Calu3 (cell line): ENCODE results near the gene ALMS1. TPM values are rescaled to one million over a fixed set of nuclear protein-coding genes. Genes with fewer than 3 reads are reported as not detected.

Experiments used
- BruUV-seq: library from RNA; stranded (reverse); fragments of 400-500 nt; replicated peaks from 2 replicates; lab custom pipeline; 2021; lab: Mats Ljungman, UMichigan
- CTCF ChIA-PET: fragments of 300-600 bp; sonication (Branson Sonifier 250); formaldehyde crosslinking; loops from one replicate; lab custom pipeline; 2022; ENCODE audit warnings: antibody characterized with exemption; lab: Charles Lee
- DNase-seq: peaks from one replicate; pipeline ENCODE4 v3.0.0; 2022
- H3K27ac Mint-ChIP-seq: one replicate; pipeline ENCODE4 v1.8.0; 2022; ENCODE audit warnings: mixed read lengths; ENCODE audit not compliant: unreplicated experiment
- H3K27me3 Mint-ChIP-seq: one replicate; pipeline ENCODE4 v1.8.0; 2022; ENCODE audit warnings: mixed read lengths; ENCODE audit not compliant: unreplicated experiment
- H3K36me3 Mint-ChIP-seq: one replicate; pipeline ENCODE4 v1.8.0; 2022; ENCODE audit warnings: mild to moderate bottlenecking, moderate library complexity, mixed read lengths; ENCODE audit not compliant: insufficient read depth, unreplicated experiment
- H3K4me1 Mint-ChIP-seq: one replicate; pipeline ENCODE4 v1.8.0; 2022; ENCODE audit warnings: mild to moderate bottlenecking, low read depth, mixed read lengths; ENCODE audit not compliant: unreplicated experiment
- H3K4me3 Mint-ChIP-seq: one replicate; pipeline ENCODE4 v1.8.0; 2022; ENCODE audit warnings: mild to moderate bottlenecking, low read depth, moderate library complexity, mixed read lengths; ENCODE audit not compliant: unreplicated experiment
- H3K9me3 Mint-ChIP-seq: one replicate; pipeline ENCODE4 v1.8.0; 2022; ENCODE audit warnings: low read depth, mixed read lengths; ENCODE audit not compliant: unreplicated experiment
- intact Hi-C: fragments of 100-400 bp; cut with micrococcal nuclease; formaldehyde crosslinking; loops from one replicate; pipeline ENCODE4 v1.10.0; 2022; ENCODE audit not compliant: unreplicated experiment
- total RNA-seq: library from RNA; stranded (reverse); gene quantifications from 2 replicates; pipeline ENCODE4 v1.2.3, GENCODE V29; 2022
- TF ChIP-seq, protein P1 (sequence below): fragments of 200-600 bp; IDR thresholded peaks from one replicate; pipeline ENCODE4 v1.8.0; 2022; ENCODE audit warnings: antibody characterized with exemption; ENCODE audit not compliant: unreplicated experiment

The ALMS1 gene
- total RNA-seq, 1 experiment from 2014 or later, result 15.8 TPM

DNA sequence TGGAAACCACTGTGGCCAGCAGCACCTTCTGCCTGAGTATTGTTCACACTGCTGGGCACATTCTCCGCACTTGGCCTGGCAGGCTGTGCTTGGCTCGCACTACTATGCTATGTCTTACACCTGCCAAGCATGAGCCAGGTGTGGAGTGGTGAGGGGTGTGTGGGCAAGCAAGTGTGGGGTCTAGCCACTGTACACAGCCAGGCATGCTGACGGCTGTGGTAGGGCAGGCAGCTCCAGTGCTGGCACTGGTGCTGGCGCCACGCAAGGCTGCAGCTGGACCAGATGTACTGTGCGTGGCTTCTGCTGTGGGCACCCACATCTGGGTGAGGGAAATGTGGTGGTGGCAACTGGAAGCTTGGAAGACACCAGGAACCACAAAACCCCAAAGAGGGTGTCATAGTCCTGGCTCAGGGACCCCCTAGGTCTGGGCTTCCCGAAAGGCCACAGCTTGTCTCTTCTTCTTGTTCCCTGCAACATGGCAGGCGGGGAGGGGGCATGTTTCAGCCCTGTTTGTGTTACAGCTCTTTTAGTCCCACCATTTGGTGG lies 101.5 kb downstream of the ALMS1 start:
- Mint-ChIP-seq H3K36me3 (no peaks in the 10 kb centered on the region), H3K9me3 (peaks cover 6% of the 10 kb centered on the region), H3K4me1 (no peaks in the 10 kb centered on the region), H3K4me3 (no peak overlapping the region), H3K27ac (no peak overlapping the region), H3K27me3 (no peaks in the 10 kb centered on the region)
- CTCF ChIA-PET, result no interaction called here
- TF ChIP-seq, protein P1, sequence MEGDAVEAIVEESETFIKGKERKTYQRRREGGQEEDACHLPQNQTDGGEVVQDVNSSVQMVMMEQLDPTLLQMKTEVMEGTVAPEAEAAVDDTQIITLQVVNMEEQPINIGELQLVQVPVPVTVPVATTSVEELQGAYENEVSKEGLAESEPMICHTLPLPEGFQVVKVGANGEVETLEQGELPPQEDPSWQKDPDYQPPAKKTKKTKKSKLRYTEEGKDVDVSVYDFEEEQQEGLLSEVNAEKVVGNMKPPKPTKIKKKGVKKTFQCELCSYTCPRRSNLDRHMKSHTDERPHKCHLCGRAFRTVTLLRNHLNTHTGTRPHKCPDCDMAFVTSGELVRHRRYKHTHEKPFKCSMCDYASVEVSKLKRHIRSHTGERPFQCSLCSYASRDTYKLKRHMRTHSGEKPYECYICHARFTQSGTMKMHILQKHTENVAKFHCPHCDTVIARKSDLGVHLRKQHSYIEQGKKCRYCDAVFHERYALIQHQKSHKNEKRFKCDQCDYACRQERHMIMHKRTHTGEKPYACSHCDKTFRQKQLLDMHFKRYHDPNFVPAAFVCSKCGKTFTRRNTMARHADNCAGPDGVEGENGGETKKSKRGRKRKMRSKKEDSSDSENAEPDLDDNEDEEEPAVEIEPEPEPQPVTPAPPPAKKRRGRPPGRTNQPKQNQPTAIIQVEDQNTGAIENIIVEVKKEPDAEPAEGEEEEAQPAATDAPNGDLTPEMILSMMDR, result no peak
- intact Hi-C loops, result no loop called here
- no peak for DNase-seq
- no TSS peak for BruUV-seq

DNA sequence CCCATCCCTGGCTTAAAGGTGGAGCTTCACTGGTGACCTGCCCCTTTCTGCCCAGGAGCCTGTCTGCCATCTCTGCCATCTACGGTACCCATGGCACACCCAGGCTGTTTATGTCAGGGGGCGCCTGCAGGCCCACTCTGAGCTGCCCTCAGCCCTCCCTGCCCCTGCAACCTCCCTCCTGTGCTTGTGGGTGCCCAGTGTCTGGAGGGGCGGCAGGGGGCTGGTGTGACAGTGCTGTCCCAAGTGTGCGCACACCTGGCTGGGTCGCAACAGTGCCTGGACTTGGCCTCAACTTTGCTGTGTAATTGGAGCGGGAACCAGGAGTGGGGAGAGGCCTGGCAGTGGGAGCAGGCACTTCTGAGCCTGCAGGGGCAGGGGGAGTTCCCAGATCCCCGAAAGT lies 102.4 kb downstream of the ALMS1 start:
- Mint-ChIP-seq H3K9me3 (peaks cover 6% of the 10 kb centered on the region), H3K36me3 (no peaks in the 10 kb centered on the region), H3K27me3 (no peaks in the 10 kb centered on the region), H3K27ac (no peak overlapping the region), H3K4me3 (no peak overlapping the region), H3K4me1 (no peaks in the 10 kb centered on the region)
- no peak for DNase-seq
- TF ChIP-seq, protein P1, result no peak
- no TSS peak for BruUV-seq
- CTCF ChIA-PET, result no interaction called here
- intact Hi-C loops, result no loop called here

DNA sequence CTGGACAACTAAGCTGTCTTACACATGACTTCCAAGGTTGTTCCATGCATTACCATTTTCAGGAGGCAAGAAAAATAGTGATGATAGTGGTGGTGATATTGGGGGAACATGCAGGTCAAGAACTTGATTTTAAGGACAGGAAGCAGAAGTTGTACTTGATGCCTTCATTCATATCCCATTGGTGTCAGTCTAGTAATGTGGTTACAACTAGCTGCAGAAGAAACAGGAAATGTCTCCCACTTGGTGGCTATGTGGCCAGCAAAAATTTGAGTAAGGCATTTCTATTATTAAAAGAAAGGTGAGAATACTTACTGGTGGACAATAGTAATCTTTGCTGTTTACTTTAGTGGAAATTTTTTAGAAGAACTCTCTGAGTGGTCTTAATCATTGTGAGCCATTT lies 103.4 kb downstream of the ALMS1 start:
- Mint-ChIP-seq H3K4me1 (no peaks in the 10 kb centered on the region), H3K36me3 (no peaks in the 10 kb centered on the region), H3K27ac (no peak overlapping the region), H3K9me3 (peaks cover 6% of the 10 kb centered on the region), H3K4me3 (no peak overlapping the region), H3K27me3 (no peaks in the 10 kb centered on the region)
- intact Hi-C loops, result no loop called here
- TF ChIP-seq, protein P1, result no peak
- CTCF ChIA-PET, result no interaction called here
- DNase-seq, result no peak
- BruUV-seq, result no TSS peak

DNA sequence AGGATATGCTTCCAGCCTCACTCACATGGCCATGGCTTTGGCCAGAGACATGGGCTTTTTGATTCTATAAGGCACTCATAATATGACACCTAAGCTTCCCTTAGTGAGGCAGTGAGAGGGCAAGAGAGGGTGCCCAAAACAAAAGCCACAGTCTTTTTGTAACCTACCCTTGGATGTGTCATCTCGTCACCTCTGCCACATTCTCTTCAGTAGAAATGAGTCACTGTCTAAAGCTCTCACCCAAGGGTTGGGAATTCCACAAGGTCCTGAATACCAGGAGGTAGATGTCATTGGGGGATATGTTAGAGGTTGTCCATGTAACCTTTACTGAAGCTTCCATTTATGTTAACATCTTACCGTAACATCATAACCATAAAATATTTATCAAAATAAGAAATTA lies 108.4 kb downstream of the ALMS1 start:
- CTCF ChIA-PET, result no interaction called here
- no peak overlapping the region for H3K27ac Mint-ChIP-seq
- no peak for DNase-seq

More for the DNA sequence above, 108.4 kb downstream of the ALMS1 start:
- TF ChIP-seq, protein P1, result no peak
- BruUV-seq, result no TSS peak
- no peaks in the 10 kb centered on the region for H3K36me3 Mint-ChIP-seq
- H3K4me1 Mint-ChIP-seq, result no peaks in the 10 kb centered on the region
- H3K27me3 Mint-ChIP-seq, result no peaks in the 10 kb centered on the region
- H3K4me3 Mint-ChIP-seq, result no peak overlapping the region
- intact Hi-C loops, result no loop called here
- peaks cover 4% of the 10 kb centered on the region for H3K9me3 Mint-ChIP-seq
